GM12878 (cell line): Measurements from ENCODE around the gene HSD11B1L. TPM values are rescaled to one million over a fixed set of nuclear protein-coding genes. Genes with fewer than 3 reads are reported as not detected.

ENCODE experiments used
- ATAC-seq: fragments of 200-7000 bp; cut with Tn5 transposase; 3 replicates; pipeline ENCODE4 v1.9.1; 2020; ENCODE audit warnings: mild to moderate bottlenecking, moderate library complexity
- BruUV-seq: library from RNA; stranded (reverse); fragments of 400-500 nt; replicated peaks from 2 replicates; lab custom pipeline; 2021; lab: Mats Ljungman, UMichigan
- CTCF ChIA-PET: fragments of 300-600 bp; sonication (Branson Sonifier 250); formaldehyde crosslinking; extraction: SDS; loops from one replicate; lab custom pipeline; 2021; ENCODE audit warnings: inconsistent platforms; lab: Yijun Ruan, JAX
- POLR2A ChIA-PET: fragments of 350-600 bp; formaldehyde crosslinking; extraction: SDS; loops from one replicate; lab custom pipeline; 2021; ENCODE audit warnings: inconsistent platforms; lab: Charles Lee
- RAD21 ChIA-PET: fragments of 300-600 bp; sonication (Branson Sonifier 250); formaldehyde crosslinking; loops from one replicate; lab custom pipeline; 2023; ENCODE audit warnings: antibody characterized with exemption; ENCODE audit not compliant: unreplicated experiment; lab: Charles Lee
- SMC1A ChIA-PET: fragments of 300-600 bp; sonication (Branson Sonifier 250); formaldehyde crosslinking; loops from one replicate; lab custom pipeline; 2023; ENCODE audit not compliant: unreplicated experiment, uncharacterized antibody; lab: Charles Lee
- DNase-seq: peaks from one replicate; pipeline ENCODE4 v3.0.0-alpha.2; 2011; ENCODE audit warnings: low read depth, low spot score
- FAIRE-seq: peaks from 3 replicates; lab custom pipeline; 2011; peaks lifted over from hg19 to GRCh38; lab: Jason Lieb, UNC
- H2AFZ ChIP-seq: 2 replicates; pipeline ENCODE4 v1.6.0; 2011; ENCODE audit warnings: low read depth, low read length, control low read depth; ENCODE audit not compliant: control insufficient read depth
- H3K27ac ChIP-seq: 2 replicates; pipeline ENCODE4 v1.5.1; 2011; ENCODE audit warnings: control low read depth; ENCODE audit not compliant: control insufficient read depth, insufficient read depth
- H3K27me3 ChIP-seq, 2 experiments: replicated peaks in 1 of 2; 2 replicates each; pipeline versions ENCODE4 v1.6.0 to v1.6.1; 2011; ENCODE audit warnings: low read length in 1 of 2; ENCODE audit not compliant: control insufficient read depth in 2 of 2, insufficient read depth in 2 of 2
- H3K36me3 ChIP-seq, 2 experiments: 2 replicates each; pipeline ENCODE4 v1.5.1; 2011; ENCODE audit warnings: low read length in 1 of 2; ENCODE audit not compliant: control insufficient read depth in 2 of 2, insufficient read depth in 2 of 2
- H3K4me1 ChIP-seq: 2 replicates; pipeline ENCODE4 v1.6.1; 2011; ENCODE audit warnings: mild to moderate bottlenecking, low read length, moderate library complexity, mixed read lengths; ENCODE audit not compliant: control insufficient read depth, insufficient read depth
- H3K4me2 ChIP-seq: 2 replicates; pipeline ENCODE4 v1.6.0; 2011; ENCODE audit warnings: control low read depth; ENCODE audit not compliant: control insufficient read depth, insufficient read depth
- H3K4me3 ChIP-seq: fragments of 200-600 bp; sonication (generic); 2 replicates; pipeline ENCODE4 v1.5.1; 2016
- H3K79me2 ChIP-seq: 2 replicates; pipeline ENCODE4 v1.6.0; 2011; ENCODE audit warnings: low read length; ENCODE audit not compliant: control insufficient read depth, insufficient read depth
- H3K9ac ChIP-seq: 2 replicates; pipeline ENCODE4 v1.8.0; 2011; ENCODE audit warnings: low read length, control low read depth, mixed read lengths; ENCODE audit not compliant: control insufficient read depth, insufficient read depth
- H3K9me3 ChIP-seq: replicated peaks from 3 replicates; pipeline ENCODE4 v1.5.1; 2011; ENCODE audit warnings: mild to moderate bottlenecking, low read length; ENCODE audit not compliant: control insufficient read depth, insufficient read depth
- H4K20me1 ChIP-seq: 2 replicates; pipeline ENCODE4 v1.6.0; 2011; ENCODE audit not compliant: control insufficient read depth, insufficient read depth
- CEBPB ChIP-seq, 2 experiments: fragments of 150-350 bp in 1 of 2; IDR thresholded peaks; 2 replicates each; pipeline ENCODE4 v1.6.1; 2012 to 2014; ENCODE audit warnings: low read depth in 2 of 2, low read length in 2 of 2, borderline replicate concordance in 1 of 2, inconsistent platforms in 1 of 2
- CHD4 ChIP-seq: fragments of 200-600 bp; sonication (generic); IDR thresholded peaks from 2 replicates; pipeline ENCODE4 v1.6.1; 2016; ENCODE audit warnings: mild to moderate bottlenecking
- E4F1 ChIP-seq: fragments of 450-650 bp; IDR thresholded peaks from 2 replicates; pipeline ENCODE4 v1.6.1; 2018; ENCODE audit warnings: borderline replicate concordance, mild to moderate bottlenecking; ENCODE audit not compliant: partially characterized antibody
- PAX5 ChIP-seq: IDR thresholded peaks from 2 replicates; pipeline ENCODE4 v1.6.1; 2011; ENCODE audit warnings: low read depth, low read length, borderline replicate concordance
- PBX3 ChIP-seq: IDR thresholded peaks from 2 replicates; pipeline ENCODE4 v1.6.1; 2011; ENCODE audit warnings: mild to moderate bottlenecking, low read depth, low read length, moderate library complexity; ENCODE audit not compliant: insufficient replicate concordance
- RB1 ChIP-seq: fragments of 450-650 bp; formaldehyde crosslinking; IDR thresholded peaks from 2 replicates; pipeline ENCODE4 v1.6.1; 2017; ENCODE audit warnings: mild to moderate bottlenecking, borderline replicate concordance
- RBBP5 ChIP-seq: fragments of 200-600 bp; sonication (generic); conservative IDR thresholded peaks from 2 replicates; pipeline ENCODE4 v1.6.1; 2016
- TARDBP ChIP-seq: IDR thresholded peaks from 2 replicates; pipeline ENCODE4 v1.6.1; 2016; ENCODE audit warnings: borderline replicate concordance
- WGBS: methylation state at CpG from one replicate; pipeline ENCODE4 v1.1.6; 2016; ENCODE audit warnings: low lambda C conversion rate; ENCODE audit not compliant: insufficient replicate concordance, insufficient coverage; ENCODE audit errors: missing lambda C conversion rate; 5-methylcytosine and 5-hydroxymethylcytosine counted together
- in situ Hi-C: fragments of 300-500 bp; cut with MboI; formaldehyde crosslinking; loops from 9 replicates; pipeline ENCODE4 v1.14.3; 2018; ENCODE audit warnings: mixed read lengths
- intact Hi-C: fragments of 100-400 bp; cut with micrococcal nuclease; formaldehyde crosslinking; loops from one replicate; pipeline ENCODE4 v1.14.2; 2022; ENCODE audit not compliant: unreplicated experiment
- polyA plus RNA-seq, 11 experiments: library from polyadenylated mRNA; depleted of rRNA in 4 of 11; unstranded in 6 of 11; stranded (reverse) in 5 of 11; fragments of >200 nt; fragmentation: Nextera tagmentation in 4 of 11; fragmentation: Illumina TruSeq in 1 of 11; extraction: Ambion mirVana in 4 of 11; extraction: Trizol in 1 of 11; gene quantifications; 1 replicate in 1 of 11; 2 replicates in 10 of 11; pipeline versions ENCODE4 v1.2.1 to v1.2.3, GENCODE V29; 2011 to 2016; ENCODE audit warnings: inconsistent platforms in 2 of 11, missing spikeins in 2 of 11, low read depth in 1 of 11
- total RNA-seq, 4 experiments: library from RNA; depleted of rRNA in 3 of 4; stranded (reverse); fragments of >200 nt in 3 of 4; fragmentation: Illumina TruSeq in 1 of 4; extraction: Trizol in 1 of 4; gene quantifications; 2 replicates each; pipeline versions ENCODE4 v1.2.1 to v1.2.3, GENCODE V29; 2013 to 2021

Gene HSD11B1L
- total and polyA plus RNA-seq, 10 of the 15 experiments (the other 5 are each of a cell fraction or from before 2014, with no cell fraction given) = 0.29 to 1.8 (median 1.1) TPM; not detected in 1

GRCh38 chr19:5713228-5713627, 32.4 kb downstream of the HSD11B1L start:
- POLR2A ChIA-PET = no interaction called here

More at GRCh38 chr19:5713228-5713627, 32.4 kb downstream of the HSD11B1L start:
- intact Hi-C loops = no loop called here
- CTCF ChIA-PET = no interaction called here
- RAD21 ChIA-PET = no interaction called here
- SMC1A ChIA-PET = no interaction called here
- Histone ChIP-seq H3K27me3 (no peaks in the 10 kb centered on the region), H3K79me2 (peaks cover 29% of the 10 kb centered on the region), H3K36me3 (peaks cover 20 to 28% of the 10 kb centered on the region in 2 experiments; a peak in 3 of 4 replicates), H2AFZ (no peak overlapping the region), H3K9ac (no peak overlapping the region), H4K20me1 (0 out of 2 replicates have a peak, but pooled peaks cover 3% of the 10 kb centered on the region), H3K4me1 (peaks cover 4% of the 10 kb centered on the region), H3K27ac (no peak overlapping the region), H3K4me3 (no peak overlapping the region), H3K4me2 (no peak overlapping the region), H3K9me3 (no peaks in the 10 kb centered on the region)
- BruUV-seq = no TSS peak
- WGBS = 95% methylated on average over 8 of the region's 9 CpGs
- DNase-seq (no peak), ATAC-seq (no peak), FAIRE-seq (no peak)
- in situ Hi-C loops = no loop called here
- TF ChIP-seq PAX5 (no peak), RBBP5 (no peak), CHD4 (no peak), CEBPB (IDR thresholded peaks at IDR 0.05; ENCODE audit: borderline replicate concordance in 1 of 2, low read depth in 2 of 2, low read length in 2 of 2) (no peak), RB1 (no peak), E4F1 (no peak), TARDBP (no peak), PBX3 (no peak)
